Hippocampal formation (tissue), 2 donors: ENCODE data around the gene PAX6.

Experiments
- DNase-seq, 2 donors: peaks; one replicate each; lab custom pipeline; 2025; lab: John Stamatoyannopoulos, UW

The PAX6 gene

DNA sequence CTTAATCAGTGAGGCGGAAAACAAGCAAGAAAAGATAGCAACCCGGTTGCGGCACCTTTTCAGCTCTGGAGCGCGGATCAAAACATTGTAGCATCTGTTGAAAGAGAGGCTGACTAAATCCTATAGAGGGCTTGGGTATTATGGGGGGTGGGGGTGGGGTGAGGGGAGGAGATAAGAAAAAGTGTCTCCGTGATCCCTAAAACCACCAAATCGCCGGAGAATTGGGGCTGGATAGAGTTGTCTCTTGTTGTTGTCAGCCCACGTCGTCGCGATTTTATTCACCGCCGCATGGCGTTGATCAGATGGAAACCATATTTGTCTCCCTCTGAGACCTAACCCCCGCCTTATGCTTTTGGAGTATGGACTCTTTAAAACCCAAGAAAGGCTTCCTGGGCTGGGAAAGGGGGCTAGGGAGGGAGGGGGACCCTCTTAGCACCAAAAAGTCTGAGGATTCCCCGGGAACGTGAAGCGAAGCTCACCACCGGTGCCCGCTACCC lies 13.0 kb downstream of the PAX6 start:
- no peak for DNase-seq

DNA sequence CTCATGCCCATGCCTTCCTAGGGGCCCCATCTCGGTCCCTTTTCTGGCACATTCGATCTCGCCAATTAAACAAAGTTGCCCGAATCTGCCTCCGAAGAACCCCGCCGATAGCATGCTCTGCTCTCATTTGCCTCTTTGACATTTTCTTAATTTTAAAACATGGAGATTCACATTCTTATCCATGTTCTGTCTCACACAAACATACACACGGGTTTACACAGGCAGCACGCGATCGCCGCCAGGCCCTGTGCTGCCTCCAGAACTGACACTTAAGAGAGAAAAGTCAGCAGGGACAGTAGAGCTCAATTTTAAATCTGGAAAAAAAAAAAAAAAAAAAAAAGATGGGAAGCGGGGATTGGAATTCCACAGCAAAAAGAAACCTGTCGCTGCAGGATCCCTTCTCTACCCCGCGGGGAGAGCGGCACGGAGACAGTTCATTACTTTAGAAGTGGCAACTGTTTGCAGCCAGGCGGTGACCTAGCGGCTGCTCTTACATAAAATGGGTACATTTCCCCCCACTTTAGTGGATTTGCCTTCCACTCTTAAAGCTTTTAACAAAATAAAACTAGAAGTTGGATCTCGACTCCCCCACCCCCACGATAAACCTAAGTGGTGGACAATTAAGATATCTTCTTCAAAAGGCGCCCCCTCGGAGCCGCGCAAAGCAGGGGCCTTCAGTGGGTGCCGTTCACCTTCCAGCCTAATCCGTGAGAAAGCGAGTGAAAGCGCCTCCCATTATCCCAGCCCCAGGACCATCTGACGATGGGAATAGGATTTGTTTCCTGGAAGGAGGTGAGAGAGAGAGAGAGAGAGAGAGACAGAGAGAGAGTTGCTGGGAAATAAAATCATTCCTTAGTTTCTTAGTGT lies 13.7 kb downstream of the PAX6 start:
- no peak for DNase-seq

- DNase-seq = no peak
Measured at GRCh38 chr11:31796499-31797189, 14.5 kb downstream of the PAX6 start.

DNA sequence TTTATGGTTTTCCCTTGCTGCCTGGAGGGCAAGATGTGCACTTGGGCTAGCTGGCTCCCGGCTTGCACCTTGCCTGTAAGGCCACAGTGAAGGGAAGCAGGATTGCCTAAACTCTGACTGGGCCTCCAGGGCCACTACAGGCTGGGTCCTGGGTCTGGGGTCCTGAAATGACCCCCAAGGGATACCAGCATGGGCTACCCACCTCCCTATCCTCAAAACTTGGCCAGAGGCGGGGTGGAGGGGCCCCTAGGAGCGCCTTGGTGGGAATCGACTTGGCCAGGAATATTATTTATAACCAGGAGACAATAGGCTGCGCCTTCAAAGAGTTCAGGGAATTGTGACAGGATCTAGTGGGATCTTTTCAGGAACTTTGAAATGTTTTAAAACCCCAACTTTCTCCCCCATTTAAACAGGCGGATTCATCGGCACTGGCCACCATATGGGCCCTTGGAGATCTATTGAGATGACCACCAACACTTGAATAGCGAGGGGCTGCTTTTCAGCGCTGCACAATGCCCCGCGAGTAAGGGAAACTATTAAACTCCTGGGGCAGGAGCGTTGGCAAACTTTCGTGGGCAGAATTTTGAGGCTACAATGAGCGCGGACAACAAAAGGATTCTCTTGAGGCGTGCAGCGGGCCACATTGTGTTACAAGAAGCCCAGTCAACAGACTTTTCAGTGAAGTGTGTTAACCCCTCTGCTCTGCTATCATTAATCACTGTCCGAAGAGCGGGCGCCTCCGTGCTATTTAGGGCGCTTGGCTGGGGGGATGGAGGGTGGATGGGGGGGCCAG lies 15.2 kb downstream of the PAX6 start:
- DNase-seq = no peak

DNA sequence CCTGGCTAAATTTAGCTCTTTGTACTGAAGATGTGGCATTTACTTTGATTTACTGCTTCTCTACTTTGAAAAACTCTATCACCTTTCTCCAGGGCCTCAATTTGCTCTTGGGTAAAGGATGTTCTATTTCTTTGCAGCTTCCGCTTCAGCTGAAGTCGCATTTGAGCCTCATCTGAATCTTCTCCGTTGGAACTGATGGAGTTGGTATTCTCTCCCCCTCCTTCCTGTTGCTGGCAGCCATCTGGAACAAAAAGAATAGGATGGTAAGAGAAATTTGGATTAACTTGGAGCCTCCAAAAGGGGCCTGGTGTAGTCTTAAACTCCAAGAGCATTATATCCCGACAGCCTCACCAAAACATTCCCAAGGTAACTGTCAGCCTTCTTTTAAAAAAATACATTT lies 16.6 kb downstream of the PAX6 start:
- no peak for DNase-seq

DNA sequence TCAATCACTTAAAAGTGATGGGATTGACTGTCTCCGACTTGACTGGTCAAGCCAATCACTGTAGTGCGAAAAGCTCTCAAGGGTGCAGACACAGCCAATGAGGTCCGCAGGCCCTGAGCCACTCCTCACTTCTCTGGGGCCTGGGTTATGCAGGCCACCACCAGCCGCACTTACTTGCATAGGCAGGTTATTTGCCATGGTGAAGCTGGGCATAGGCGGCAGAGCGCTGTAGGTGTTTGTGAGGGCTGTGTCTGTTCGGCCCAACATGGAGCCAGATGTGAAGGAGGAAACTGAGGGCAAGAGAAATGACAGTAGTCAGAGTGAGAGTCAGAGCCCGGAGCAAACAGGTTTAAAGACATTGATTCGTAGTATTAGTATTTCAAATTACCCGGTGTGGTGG lies 17.9 kb downstream of the PAX6 start:
- no peak for DNase-seq

GRCh38 chr11:31792456-31792855 lies 18.7 kb downstream of the PAX6 start:
- no peak for DNase-seq

- no peak for DNase-seq
Measured at GRCh38 chr11:31792036-31792435, 19.1 kb downstream of the PAX6 start.

- no peak for DNase-seq
Measured at GRCh38 chr11:31790649-31791048, 20.5 kb downstream of the PAX6 start.

DNA sequence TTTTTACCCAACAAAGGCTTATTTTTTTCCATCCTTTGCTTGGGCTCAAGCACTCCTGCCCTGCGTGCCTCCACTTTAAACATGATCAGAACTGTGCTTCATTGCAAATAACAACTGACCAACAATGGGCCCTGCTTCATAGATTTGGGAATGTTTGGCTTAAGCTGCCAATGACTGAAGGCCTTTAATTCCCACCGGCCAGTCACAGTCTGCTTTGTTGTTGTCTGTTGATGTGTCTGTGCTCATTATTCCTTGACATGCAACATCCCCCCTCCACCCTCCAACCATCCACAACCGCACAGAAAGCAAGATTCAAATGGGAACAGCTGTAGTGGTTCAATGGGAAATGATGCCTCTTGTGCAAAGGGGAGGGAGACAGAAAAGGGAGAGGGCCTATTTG lies 23.0 kb downstream of the PAX6 start:
- no peak for DNase-seq

DNA sequence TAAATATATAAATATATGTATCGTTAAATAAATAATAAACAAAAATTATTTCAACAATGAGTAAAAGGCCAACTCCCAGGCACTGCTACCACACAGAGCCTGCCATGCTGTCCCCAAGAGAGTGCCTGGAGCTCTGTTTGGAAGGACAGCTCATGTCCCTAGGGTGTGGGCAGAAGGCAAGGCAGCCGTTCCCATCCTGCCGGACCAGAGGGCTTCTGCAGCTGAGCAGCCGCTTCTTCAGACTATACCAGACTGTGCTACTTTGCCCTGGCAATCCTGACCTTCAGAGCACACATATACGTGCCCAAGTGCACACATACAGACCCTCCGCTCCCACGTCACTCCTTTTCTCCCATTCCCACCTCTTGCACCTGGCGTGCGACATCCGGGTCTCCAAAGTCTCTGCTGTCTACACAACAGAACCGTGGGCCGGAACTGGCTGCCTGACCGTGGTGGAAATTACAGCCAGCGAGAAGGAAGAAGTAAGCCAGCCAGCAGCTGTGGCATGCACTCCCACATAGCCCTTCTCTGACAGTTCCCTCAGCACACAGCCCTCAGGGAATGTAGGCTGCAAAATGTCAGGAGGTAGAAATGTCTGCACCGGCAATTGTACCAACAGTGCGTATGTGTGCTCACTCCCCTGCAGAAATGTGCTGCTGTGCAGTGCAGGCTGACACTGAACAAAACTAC lies 24.0 kb downstream of the PAX6 start:
- DNase-seq = no peak

- DNase-seq = no peak
Measured at GRCh38 chr11:31784611-31785010, 26.5 kb downstream of the PAX6 start.

- DNase-seq = no peak
Measured at GRCh38 chr11:31783252-31783651, 27.9 kb downstream of the PAX6 start.

- no peak for DNase-seq
Measured at GRCh38 chr11:31782257-31782656, 28.9 kb downstream of the PAX6 start.

- no peak for DNase-seq
Measured at GRCh38 chr11:31780480-31780971, 30.6 kb downstream of the PAX6 start.

DNA sequence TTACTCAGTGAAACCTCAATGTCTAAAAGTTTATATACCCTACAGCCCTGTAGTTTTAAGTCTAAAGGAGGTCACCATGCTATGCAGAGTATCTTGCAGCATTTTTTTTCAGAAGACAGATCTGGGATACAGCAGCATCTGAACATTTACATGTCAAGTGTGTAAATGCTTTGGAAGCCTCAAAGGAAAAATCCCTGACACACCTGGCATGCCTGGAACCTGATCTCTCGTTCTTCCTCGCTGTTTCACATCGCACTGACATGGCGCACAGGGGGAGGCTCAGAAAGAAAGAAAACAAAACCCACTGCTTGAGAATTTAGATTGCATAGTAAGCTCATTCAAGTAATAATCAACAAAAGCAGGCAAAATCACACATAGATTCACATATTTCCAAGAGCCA lies 31.0 kb downstream of the PAX6 start:
- no peak for DNase-seq

DNA sequence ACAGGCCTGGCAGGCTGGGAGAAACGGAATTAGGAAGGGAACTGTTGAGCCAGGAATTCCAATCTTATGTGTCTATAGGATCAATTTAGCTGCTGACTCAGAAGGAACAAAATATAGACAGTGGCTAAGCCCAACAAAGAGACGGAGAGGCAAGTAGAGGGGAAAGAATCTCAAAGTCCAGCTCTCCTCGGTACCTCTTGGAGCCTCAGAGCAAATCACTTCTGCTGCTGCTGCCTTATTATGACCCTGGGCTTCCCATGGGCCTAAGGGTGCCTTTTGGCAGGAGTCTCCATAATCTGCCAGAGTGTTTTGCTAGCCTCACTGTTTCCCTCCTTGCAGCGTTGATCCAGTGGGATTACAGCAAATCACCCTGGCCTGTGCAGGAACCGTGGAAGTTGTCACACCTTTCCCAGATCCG lies 31.7 kb downstream of the PAX6 start:
- no peak for DNase-seq

- no peak for DNase-seq
Measured at GRCh38 chr11:31772412-31772811, 38.7 kb downstream of the PAX6 start.

DNA sequence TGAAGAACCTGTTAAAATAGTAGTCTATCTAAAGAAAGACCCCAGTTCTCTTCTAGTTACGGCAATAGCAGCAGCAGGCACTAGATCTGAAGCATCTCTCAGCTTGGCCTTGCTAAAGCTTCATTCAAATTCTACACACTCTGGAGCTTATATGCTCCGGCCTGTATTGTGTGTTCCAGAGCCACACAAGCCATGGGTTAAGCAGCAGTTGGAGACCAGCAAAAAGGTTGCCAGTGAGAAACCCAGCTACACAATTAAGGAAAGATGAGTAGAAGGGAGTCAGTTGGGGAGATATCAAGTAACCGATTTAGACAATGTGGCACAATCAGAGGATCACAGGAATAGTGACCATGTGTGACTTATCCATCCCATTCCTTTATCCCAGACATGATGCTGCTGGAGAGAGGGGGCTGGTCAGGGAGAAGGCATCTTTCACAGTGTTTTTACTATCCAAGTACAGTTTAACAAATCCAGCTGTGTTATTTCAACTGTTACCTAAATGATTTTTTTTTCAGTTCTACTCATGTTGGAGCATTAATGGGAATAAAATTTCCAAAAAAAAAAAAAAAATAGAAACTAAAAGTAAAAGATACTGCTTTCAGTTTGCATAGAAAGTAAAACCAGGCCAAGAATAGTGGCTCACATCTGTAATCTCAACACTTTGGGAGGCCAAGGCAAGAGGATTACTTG lies 41.0 kb downstream of the PAX6 start:
- DNase-seq = no peak

GRCh38 chr11:31768749-31769640 lies 42.1 kb downstream of the PAX6 start:
- DNase-seq = peak in 1 of 2 donors; percentile 67
